GM21528 (cell line): ENCODE data around the gene LGR6.
"Not testable (repeated sequence)": the region's sequence is repeated elsewhere in the genome, so short reads cannot be mapped to it uniquely, and the experiment has no call there.

ENCODE experiments used
- ATAC-seq: cut with Tn5 transposase; IDR thresholded peaks from one replicate; pipeline ENCODE4 v1.9.1; 2021; ENCODE audit warnings: mild to moderate bottlenecking, moderate library complexity; ENCODE audit not compliant: unreplicated experiment, low FRiP score

The LGR6 gene

GRCh38 chr1:202254454-202255252 is 61.1 kb downstream of the LGR6 start:
- no peak for ATAC-seq

- ATAC-seq: no peak
Measured at GRCh38 chr1:202255343-202255742, 61.7 kb downstream of the LGR6 start.

GRCh38 chr1:202259705-202260104 is 66.1 kb downstream of the LGR6 start:
- no peak for ATAC-seq

- not testable (repeated sequence) for ATAC-seq
Measured at GRCh38 chr1:202261209-202261958, 67.8 kb downstream of the LGR6 start.

GRCh38 chr1:202263628-202264027 is 70.0 kb downstream of the LGR6 start:
- no peak for ATAC-seq

- ATAC-seq: no peak
Measured at GRCh38 chr1:202264300-202264699, 70.7 kb downstream of the LGR6 start.

GRCh38 chr1:202264726-202265125 is 71.1 kb downstream of the LGR6 start:
- ATAC-seq: no peak

- no peak for ATAC-seq
Measured at GRCh38 chr1:202266061-202266765, 72.6 kb downstream of the LGR6 start.

- ATAC-seq: no peak
Measured at GRCh38 chr1:202268032-202268431, 74.4 kb downstream of the LGR6 start.

GRCh38 chr1:202268817-202269216 is 75.2 kb downstream of the LGR6 start:
- ATAC-seq: no peak

GRCh38 chr1:202270871-202271326 is 77.3 kb downstream of the LGR6 start:
- ATAC-seq: no peak

- no peak for ATAC-seq
Measured at GRCh38 chr1:202272103-202272845, 78.7 kb downstream of the LGR6 start.

GRCh38 chr1:202274611-202275010 is 81.0 kb downstream of the LGR6 start:
- ATAC-seq: no peak

GRCh38 chr1:202275061-202275770 is 81.6 kb downstream of the LGR6 start:
- no peak for ATAC-seq

GRCh38 chr1:202276081-202276715 is 82.6 kb downstream of the LGR6 start:
- ATAC-seq: no peak

- no peak for ATAC-seq
Measured at GRCh38 chr1:202276920-202277319, 83.3 kb downstream of the LGR6 start.

- no peak for ATAC-seq
Measured at GRCh38 chr1:202278751-202279150, 85.2 kb downstream of the LGR6 start.

GRCh38 chr1:202279806-202280205 is 86.2 kb downstream of the LGR6 start:
- no peak for ATAC-seq

- ATAC-seq: no peak
Measured at GRCh38 chr1:202280595-202280994, 87.0 kb downstream of the LGR6 start.
